Smooth muscle cell of the brain vasculature (primary cell): ENCODE data around the gene BLCAP.
A peak's percentile ranks its signal among the peaks of the same experiment; 100 is the strongest.
"Not testable (repeated sequence)": the region's sequence is repeated elsewhere in the genome, so short reads cannot be mapped to it uniquely, and the experiment has no call there.

Source experiments
- DNase-seq: peaks from one replicate; pipeline ENCODE4 v3.0.0-alpha.2; 2012; ENCODE audit warnings: low read depth, low spot score

BLCAP gene

DNA sequence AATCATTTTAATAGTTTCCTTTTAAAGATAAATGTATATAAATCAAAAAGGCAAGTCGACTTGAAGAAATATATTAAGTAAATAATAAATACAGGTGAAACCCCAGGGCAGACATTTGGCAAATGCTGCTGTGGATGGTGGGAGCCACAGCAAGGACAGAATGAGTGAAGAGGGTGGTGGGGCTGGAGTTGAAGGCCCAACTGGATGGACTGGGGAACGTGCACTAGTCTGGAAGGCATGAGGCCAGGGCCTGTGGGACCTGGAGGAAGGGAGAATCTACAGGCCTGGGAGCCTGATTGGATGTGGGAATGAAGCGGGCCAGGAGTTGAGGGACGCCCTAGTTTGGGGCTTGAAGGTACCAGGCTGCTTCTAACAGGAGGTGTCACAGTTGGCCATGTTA is 30.6 kb upstream of the BLCAP start:
- no peak for DNase-seq

DNA sequence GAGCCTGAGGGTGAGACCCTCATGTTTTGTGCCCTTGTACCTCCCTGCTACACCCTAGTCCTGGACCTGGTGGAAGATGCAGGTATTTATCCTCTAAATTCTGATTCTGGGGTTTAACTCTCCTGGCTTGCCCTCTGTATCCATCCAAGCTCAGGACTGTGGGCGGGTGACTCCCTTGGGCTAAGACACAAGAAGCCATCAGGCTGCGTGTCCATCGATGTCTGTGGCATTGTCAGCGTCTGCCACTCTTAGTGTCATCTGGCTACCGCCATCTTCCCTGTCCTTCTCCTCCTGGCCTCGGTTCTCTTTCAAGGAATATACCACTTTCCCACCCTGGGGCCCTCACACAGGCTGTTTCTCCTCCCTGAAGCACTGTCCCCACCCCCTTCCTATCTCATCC is 28.9 kb upstream of the BLCAP start:
- no peak for DNase-seq

DNA sequence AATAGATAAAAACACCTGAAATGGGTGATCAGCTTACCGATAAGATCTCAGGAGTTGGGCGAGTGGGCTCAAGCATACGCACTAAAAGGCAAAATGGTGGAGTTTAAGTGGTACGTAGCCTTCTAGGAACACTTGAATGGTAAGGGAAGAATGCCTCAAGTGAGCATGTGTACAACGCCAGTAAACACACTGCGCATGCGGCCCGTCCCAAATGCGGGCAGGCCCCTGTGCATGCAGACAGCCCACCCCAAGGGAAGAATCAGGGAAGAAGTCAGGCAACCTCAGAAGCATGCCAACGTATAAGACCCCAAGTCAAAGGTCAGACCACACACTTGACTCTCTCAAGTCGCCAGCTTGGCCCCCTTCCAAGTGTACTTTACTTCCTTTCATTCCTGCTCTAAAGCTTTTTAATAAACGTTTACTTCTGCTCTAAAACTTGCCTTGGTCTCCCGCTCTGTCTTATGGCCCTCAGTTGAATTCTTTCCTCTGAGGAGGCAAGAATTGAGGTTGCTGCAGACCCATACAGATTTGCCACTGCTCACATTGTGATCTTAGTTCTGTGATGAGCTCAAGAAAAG is 27.1 kb upstream of the BLCAP start:
- not testable (repeated sequence) for DNase-seq

DNA sequence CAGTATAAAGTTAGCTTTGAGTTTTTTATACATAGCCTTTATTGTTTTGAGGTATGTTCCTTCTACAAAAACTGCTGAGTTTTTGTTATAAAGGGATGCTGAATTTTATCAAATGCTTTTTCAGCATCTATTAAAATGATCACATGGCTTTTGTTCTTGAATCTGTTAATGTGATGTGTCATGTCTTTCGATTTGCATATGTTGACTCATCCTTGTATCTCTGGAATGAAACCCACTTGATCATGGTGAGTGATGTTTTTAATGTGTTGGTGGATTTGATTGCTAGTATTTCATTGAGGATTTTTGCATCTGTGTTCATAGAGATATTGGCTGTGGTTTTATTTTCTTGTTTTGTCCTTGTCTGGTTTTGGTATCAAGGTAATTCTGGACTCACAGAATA is 24.7 kb upstream of the BLCAP start:
- no peak for DNase-seq

DNA sequence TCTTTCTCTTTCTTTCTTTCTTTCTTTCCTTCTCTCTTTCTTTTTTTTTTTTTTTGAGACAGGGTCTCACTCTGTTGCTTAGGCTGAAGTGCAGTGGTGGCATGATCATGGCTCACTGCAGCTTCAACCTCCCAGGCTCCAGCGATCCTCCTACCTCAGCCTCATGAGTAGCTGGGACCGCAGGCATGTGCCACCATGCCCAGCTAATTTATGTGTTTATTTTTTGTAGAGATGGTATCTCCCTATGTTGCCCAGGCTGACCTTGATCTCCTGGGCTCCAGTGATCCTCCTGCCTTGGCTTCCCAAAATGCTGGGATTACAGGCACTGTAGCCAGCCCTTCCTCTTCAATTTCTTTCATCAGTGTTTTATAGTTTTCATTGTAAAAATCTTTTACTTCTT is 24.0 kb upstream of the BLCAP start:
- not testable (repeated sequence) for DNase-seq

DNA sequence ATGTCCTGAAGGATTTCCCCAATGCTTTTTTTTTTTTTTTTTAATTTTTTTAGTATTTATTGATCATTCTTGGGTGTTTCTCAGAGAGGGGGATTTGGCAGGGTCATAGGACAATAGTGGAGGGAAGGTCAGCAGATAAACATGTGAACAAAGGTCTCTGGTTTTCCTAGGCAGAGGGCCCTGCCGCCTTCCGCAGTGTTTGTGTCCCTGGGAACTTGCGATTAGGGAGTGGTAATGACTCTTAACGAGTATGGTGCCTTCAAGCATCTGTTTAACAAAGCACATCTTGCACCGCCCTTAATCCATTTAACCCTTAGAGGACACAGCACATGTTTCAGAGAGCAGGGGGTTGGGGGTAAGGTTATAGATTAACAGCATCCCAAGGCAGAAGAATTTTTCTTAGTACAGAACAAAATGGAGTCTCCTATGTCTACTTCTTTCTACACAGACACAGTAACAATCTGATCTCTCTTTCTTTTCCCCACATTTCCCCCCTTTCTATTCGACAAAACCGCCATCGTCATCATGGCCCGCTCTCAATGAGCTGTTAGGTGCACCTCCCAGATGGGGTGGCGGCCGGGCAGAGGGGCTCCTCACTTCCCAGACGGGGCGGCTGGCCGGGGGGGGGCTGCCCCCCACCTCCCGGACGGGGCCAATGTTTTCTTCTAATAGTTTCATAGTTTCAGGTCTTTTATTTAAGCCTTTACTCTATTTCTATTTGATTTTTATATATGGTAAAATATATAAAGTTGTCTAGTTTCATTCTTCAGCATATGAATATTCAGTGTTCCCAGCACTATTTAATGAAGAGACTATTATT is 22.6 kb upstream of the BLCAP start:
- not testable (repeated sequence) for DNase-seq

DNA sequence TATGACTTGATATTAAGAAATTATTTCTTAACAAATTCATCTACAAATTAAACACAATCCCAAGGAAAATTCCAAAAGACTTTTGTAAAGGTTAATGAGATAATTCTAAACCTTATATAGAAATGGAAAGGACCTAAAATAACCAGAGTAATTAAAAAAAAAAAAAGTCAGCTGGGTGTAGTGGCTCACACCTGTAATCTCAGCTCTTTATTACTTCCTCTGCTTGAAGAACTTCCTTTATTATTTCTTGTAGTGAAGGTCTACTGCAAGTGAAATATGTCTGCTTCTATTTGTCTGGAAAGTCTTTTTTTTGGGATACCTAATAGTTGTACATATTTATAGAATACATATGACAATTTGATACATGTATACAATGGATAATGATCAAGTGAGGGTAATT is 20.2 kb upstream of the BLCAP start:
- DNase-seq: no peak

DNA sequence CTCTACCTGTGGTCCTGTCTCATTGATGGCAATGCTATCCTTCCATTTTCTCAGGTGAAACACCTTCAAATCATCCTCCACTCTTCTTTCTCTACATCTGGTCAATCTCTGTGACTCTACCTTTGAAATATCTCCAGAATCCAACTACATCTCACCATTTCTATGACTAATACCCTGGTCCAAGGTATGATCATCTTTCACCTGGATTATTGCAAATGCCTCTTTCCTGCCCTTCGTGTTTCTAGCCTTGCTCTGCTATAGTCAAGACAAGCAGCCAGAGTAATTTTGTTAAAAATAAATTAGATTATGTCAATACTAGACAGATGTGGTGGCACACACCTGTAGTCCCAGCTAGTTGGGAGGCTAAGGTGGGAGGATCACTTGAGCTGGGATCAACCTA is 17.8 kb upstream of the BLCAP start:
- DNase-seq: no peak

DNA sequence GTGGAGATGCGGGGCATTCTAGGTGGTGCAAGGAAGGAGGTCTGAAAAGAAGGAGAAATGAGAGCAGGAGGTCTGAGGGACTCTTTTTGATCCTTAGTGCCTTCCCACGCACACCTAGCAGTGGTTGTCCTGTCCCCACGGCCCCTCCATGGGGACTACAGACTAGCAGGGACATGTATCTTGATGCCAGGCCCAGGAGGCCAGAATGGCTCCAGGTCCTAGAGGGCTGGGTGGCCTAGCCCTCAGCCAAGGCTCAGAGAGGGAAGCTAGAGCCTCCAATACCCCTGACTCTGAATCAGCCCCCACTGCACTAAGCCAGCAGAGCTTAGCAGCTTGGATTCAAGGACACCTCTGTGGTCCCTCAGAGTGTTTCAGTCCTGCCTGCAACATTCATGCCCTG is 16.7 kb upstream of the BLCAP start:
- DNase-seq: no peak

DNA sequence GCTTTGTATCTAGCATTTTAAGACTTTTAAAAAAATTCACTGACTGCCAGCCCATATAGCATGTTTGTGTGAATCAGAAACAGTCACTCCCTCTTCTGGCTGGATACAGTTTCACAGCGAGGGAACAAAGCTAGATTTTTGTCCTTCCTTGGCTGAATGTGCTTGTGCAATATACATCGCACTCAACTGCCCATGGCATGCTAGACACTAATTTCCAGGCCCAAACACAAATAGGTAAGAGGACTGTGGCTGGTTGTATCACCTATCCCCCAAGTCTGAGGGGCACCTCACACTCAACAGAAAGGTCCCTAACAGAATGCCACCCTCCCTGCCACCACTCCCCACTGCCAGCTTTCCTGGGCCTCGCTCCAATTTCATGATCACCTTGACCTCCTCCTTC is 16.2 kb upstream of the BLCAP start:
- no peak for DNase-seq

DNA sequence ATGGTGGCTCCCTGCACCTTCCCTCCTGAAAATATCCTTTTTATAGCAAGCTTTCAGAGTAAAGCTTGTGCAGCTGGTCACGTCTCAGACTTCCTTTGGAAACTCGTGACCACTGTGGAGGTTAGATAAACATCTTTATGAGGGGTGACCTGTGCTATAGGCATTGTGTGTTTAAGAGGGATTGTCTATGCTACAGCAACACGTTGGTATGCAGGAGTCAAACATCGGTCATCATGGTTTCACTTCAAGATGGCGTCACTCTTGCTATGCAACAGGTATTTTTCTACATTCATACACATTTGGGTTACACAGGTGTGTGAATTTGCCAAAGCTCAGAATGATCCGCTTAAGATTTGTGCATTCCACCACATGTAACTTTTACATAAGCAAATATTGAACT is 14.6 kb upstream of the BLCAP start:
- DNase-seq: no peak

DNA sequence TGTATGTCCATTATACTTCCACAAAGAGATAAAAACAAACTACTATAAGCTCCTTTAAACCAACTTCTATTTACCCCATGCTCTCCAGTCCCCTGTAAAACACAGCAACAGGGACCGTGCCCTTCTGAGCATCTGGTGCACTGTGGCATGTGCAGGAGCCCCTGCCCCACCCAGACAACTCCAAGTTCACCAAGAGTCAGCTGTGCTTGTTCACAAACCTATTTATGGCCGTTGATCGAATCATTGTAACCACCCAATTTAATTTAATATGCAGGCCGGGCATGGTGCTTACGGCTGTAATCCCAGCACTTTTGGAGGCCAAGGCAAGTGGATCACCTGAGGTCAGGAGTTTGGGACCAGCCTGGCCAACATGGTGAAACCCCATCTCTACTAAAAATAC is 13.7 kb upstream of the BLCAP start:
- no peak for DNase-seq

DNA sequence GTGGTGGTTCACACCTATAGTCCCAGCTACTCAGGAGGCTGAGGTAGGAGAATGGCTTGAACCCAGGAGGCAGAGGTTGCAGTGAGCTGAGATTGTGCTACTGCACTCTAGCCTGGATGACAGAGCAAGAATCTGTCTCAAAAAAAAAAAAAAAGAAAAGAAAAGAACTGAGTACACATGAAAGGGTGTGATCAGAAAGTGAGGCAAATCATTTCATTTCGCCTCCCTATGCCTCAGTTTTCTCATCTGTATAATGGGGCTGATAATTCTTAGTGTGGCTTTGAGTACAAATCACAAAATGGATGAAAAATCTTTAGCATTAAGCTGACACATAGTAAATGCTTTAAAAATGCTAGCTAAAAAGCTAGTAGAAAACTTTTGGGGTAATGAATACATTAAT is 13.2 kb upstream of the BLCAP start:
- not testable (repeated sequence) for DNase-seq

DNA sequence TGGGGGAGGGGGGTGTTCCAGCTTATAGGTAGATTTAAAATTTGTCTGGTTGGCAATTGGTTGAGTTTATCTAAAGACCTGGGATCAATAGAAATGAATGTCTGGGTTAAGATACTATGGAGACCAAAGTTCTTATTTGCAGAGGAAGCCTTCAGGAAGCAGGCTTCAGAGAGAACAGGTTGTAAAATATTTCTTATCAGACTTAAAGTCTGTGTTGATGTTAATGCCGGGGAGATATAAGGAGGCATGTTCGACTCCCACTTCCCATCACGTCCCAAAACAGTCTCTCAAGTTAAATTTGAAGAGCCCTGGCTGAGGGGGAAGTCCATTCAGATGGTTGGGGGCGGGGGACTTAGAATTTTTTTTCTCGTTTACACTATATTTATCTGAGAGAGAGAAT is 12.3 kb upstream of the BLCAP start:
- no peak for DNase-seq

DNA sequence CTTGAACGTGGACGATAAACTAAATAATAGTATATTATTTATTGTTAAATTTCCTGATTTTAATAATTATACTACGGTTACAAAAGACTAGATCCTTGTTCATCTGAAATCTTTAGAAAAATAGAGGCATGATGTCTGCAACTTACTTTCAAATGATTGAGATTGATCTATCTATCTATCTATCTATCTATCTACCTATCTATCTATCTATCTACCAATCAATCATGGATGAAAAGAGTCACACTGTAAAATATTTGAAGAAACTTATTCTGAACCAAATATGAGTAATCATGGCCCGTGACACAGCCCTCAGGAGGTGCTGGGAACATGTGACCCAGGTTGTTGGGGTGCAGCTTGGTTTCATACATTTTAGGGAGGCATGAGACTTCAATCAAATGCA is 11.7 kb upstream of the BLCAP start:
- no peak for DNase-seq

DNA sequence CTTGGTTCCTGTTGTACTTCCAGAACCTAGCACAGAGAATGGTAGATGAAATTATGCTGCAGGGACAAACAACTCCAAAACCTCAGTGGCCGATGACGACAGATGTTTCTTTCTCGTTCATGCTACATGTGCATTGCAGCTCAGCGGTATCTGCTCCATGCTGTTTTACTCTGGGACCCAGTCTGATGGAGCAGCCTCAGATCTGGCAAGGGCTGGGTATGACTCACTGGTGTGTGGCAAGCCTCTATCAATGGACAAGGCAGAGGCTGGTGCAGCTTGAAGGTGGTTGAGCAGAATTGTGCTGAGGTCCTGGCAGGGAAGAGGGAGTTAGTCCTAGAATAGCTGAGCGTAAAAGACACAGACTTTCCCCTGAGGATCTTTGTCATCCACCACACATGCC is 10.3 kb upstream of the BLCAP start:
- no peak for DNase-seq

DNA sequence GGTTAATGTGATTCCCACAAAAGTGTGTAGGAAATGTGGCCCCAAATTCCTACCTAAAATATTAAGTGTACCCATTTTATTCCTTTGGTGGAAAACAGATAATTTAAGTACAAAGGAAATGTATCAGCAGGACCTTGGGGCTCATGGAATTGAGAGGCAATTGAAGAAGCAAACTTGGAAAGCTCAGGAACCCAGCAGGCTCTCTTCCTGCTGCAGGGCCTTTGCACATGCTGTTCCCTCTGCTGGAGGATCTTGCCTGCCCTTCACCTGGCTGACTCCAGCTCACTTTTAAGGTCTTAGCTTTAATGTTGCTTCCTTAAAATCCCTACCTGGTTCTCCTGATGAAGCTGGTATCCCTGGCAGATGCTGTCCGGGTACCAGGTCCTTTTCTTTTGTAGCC is 9.8 kb upstream of the BLCAP start:
- DNase-seq: no peak

DNA sequence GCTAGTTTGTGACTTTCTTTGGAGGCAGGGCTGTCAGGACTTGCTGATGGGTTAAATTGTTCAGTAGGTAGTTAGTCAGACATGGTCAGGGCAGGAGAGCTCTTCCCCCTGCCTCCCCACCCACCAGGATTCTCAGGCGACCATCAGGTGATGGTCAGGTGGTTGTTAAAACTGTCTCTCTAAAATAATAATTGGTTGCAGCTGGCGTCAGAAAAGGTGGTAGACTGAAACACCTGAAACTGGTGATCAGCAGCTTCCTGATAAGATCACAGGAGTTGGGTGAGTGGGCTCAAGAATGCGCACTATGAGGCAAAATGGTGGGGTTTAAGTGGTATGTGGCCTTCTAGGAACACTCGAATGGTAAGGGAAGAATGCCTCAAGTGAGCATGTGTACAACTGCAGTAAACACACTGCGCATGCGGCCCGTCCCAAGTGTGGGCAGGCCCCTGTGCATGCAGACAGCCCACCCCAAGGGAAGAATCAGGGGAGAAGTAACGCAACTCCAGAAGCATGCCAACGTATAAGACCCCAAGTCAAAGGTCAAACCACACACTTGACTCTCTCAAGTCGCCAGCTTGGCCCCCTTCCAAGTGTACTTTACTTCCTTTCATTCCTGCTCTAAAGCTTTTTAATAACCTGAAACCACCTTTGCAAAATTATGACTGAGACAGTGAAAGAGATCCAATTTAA is 7.9 kb upstream of the BLCAP start:
- DNase-seq: no peak

DNA sequence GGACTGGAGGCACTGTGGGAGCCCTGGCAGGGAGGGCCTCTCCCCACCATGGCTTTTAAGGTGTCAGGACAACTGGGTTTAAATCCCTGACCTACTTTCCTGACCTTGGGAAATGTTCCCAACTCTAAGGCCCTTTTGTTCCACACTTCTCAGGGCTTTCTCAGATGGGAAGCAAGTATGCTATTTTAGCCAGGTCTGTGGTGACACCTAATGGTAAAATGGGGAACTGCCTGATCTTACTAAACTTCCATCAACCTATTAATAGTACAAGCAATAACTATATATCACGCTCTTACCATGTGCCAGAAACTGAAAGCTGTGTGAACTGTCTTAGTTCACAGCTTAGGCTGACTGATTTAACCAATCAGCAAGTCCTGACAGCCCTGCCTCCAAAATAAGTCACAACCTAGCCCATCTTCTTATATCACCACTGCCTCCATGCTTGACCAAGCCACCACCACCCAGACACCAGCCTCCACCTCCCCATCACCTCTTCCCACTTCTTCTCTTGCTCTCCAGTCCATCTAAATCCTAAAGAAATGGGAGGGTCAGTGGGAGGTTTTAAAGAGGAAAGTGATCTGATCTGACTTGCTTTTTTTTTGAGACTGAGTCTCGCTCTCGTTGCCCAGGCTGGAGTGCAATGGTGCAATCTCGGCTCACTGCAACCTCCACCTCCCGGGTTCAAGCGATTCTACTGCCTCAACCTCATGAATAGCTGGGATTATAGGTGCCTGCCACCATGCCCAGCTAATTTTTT is 6.9 kb upstream of the BLCAP start:
- peak; percentile 64 for DNase-seq

DNA sequence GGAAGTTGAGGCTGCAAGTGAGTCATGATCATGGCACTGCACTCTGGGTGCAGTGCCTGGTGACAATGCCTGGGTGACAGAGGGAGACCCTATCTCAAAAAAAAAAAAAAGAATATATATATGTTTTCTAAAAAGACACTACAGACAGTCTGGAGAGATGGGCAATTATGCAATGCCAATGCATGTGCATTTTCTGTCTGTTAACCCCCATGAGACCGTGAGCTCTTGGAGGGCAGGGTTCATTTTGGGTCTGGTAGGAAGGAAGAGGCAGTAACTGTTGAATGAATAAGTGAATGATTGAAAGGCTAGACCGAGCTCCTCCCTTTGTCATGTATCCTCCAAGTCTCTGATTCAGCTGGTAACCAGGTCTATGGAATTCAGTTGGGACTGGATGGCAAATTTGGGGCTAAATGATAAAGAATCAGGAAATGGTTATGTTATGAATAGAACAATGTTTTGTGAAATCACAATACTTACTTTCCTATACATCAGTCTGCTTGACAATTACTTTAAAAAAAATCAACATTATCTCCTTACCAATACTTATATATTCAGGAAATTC is 5.6 kb upstream of the BLCAP start:
- no peak for DNase-seq

DNA sequence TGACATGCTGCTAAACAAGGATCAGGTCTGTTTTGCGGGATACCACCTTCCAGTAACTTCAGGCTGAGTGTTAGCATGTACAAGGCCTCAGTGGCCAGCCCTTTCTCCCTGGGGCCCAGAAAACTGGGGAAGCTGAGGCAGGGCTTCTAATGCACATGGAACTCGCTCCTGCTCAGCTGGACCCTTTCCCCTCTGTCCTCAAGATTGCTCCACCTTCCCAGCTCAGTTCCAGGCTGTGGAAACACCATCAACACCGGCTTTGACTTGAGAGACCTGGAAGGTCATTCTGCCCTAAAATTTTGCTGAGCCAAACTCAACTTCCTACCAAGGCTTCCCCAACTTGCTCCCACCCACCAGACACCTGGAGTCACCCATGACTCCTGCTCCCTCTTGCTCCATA is 4.2 kb upstream of the BLCAP start:
- no peak for DNase-seq

DNA sequence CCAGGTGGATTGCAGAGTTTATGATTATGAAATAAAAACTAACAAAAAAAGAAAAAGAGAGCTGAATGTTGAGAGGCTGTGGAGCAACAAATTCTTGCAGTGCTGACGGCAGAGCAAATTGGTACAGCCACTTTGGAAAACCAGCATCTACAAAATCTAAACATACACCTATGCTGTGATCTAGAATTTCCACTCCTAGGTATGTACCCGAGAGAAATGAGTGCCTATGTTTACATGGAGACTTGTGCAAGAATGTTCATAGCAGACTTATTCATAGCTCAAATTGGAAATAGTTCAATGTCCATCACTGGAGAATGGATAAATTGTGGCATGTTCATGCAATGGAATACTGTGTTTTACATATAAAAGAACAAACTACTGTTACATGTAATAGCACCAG is 3.0 kb upstream of the BLCAP start:
- DNase-seq: no peak
